KMS-11 (cell line): ENCODE measurements around the gene ABCB4.

Experiments used
- H2AFZ ChIP-seq: fragments of 200-600 bp; sonication (generic); 2 replicates; pipeline ENCODE4 v1.6.1; 2016; ENCODE audit warnings: antibody characterized with exemption, mixed run types, low read depth
- H3K27ac ChIP-seq: fragments of 200-600 bp; sonication (generic); 2 replicates; pipeline ENCODE4 v1.6.1; 2016; ENCODE audit warnings: mild to moderate bottlenecking, mixed run types
- H3K27me3 ChIP-seq: fragments of 200-600 bp; sonication (generic); 2 replicates; pipeline ENCODE4 v1.6.1; 2017; ENCODE audit warnings: mild to moderate bottlenecking, low read depth, mixed run types, moderate library complexity; ENCODE audit not compliant: insufficient read depth
- H3K36me3 ChIP-seq: fragments of 200-600 bp; sonication (generic); 2 replicates; pipeline ENCODE4 v1.6.1; 2017; ENCODE audit warnings: mild to moderate bottlenecking, mixed run types; ENCODE audit not compliant: insufficient read depth
- H3K4me1 ChIP-seq: fragments of 200-600 bp; sonication (generic); 2 replicates; pipeline ENCODE4 v1.6.1; 2016; ENCODE audit warnings: mild to moderate bottlenecking, low read depth, mixed run types; ENCODE audit not compliant: poor library complexity, severe bottlenecking
- H3K4me2 ChIP-seq: fragments of 200-600 bp; sonication (generic); 2 replicates; pipeline ENCODE4 v1.7.0; 2016; ENCODE audit warnings: mild to moderate bottlenecking, mixed run types
- H3K4me3 ChIP-seq: fragments of 200-600 bp; sonication (generic); IDR thresholded peaks from 2 replicates; pipeline ENCODE4 v1.6.1; 2017; ENCODE audit warnings: low read depth, low read length, mixed read lengths; ENCODE audit not compliant: insufficient read depth
- H3K79me2 ChIP-seq: fragments of 200-600 bp; sonication (generic); 2 replicates; pipeline ENCODE4 v1.6.1; 2016; ENCODE audit warnings: low read depth, mixed run types; ENCODE audit not compliant: insufficient read depth
- H3K9ac ChIP-seq: fragments of 200-600 bp; sonication (generic); 2 replicates; pipeline ENCODE4 v1.6.1; 2016; ENCODE audit warnings: mild to moderate bottlenecking, mixed run types
- H4K20me1 ChIP-seq: fragments of 200-600 bp; sonication (generic); 2 replicates; pipeline ENCODE4 v1.6.1; 2016; ENCODE audit warnings: mild to moderate bottlenecking, mixed run types; ENCODE audit not compliant: insufficient read depth
- TF ChIP-seq, protein P1 (sequence below): fragments of 200-600 bp; sonication (generic); conservative IDR thresholded peaks from 2 replicates; pipeline ENCODE4 v1.6.1; 2017; ENCODE audit warnings: low read depth, mild to moderate bottlenecking, antibody characterized with exemption, low read length, moderate library complexity, mixed read lengths

Gene ABCB4

DNA sequence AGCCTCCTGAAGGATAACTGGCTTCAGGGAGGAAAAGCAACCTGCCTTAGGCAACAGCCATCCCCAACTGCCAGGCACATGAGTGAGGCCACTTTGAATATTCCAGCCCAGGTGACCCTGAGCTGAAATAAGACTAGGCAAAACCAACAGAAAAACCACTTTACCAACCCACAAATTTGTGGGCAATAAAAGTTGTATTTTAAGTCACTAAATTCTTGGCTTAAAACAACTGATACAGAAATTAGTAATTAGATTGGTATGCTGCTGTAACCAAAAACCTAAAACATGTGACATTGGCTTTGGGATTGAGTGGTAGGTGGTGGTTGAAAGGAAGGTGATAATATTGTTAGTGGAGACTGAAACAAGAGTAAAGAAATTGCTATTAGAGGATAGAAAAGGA lies 39.9 kb downstream of the ABCB4 start:
- no peaks in the 10 kb centered on the region for H3K27me3 ChIP-seq
- H2AFZ ChIP-seq, result no peak overlapping the region
- no peak overlapping the region for H3K27ac ChIP-seq
- no peaks in the 10 kb centered on the region for H4K20me1 ChIP-seq
- H3K36me3 ChIP-seq, result no peaks in the 10 kb centered on the region
- H3K9ac ChIP-seq, result no peak overlapping the region
- no peak overlapping the region for H3K4me2 ChIP-seq
- peaks cover 14% of the 10 kb centered on the region for H3K4me1 ChIP-seq
- no peaks in the 10 kb centered on the region for H3K79me2 ChIP-seq
- TF ChIP-seq, protein P1, sequence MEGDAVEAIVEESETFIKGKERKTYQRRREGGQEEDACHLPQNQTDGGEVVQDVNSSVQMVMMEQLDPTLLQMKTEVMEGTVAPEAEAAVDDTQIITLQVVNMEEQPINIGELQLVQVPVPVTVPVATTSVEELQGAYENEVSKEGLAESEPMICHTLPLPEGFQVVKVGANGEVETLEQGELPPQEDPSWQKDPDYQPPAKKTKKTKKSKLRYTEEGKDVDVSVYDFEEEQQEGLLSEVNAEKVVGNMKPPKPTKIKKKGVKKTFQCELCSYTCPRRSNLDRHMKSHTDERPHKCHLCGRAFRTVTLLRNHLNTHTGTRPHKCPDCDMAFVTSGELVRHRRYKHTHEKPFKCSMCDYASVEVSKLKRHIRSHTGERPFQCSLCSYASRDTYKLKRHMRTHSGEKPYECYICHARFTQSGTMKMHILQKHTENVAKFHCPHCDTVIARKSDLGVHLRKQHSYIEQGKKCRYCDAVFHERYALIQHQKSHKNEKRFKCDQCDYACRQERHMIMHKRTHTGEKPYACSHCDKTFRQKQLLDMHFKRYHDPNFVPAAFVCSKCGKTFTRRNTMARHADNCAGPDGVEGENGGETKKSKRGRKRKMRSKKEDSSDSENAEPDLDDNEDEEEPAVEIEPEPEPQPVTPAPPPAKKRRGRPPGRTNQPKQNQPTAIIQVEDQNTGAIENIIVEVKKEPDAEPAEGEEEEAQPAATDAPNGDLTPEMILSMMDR, result no peak
- no peak overlapping the region for H3K4me3 ChIP-seq

DNA sequence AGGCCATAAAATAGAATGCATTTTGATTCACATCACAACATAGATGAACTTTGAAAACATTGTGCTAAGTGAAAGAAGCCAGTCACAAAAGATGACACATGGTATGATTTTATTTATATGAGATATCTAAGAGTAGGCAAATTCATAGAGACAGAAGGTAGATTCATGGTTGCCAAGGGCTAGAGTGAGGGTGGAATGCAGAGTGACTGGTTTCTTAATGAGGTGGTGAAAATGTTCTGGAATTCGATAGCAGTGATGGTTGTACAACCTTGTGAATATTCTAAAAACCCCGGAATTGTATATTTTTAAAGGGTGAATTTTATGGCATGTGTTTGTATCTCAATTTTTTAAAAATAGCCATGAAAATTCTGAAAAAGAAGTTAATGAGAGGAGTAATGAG lies 42.9 kb downstream of the ABCB4 start:
- H3K4me3 ChIP-seq, result no peak overlapping the region
- H3K4me2 ChIP-seq, result no peak overlapping the region
- no peaks in the 10 kb centered on the region for H3K27me3 ChIP-seq
- no peak overlapping the region for H3K9ac ChIP-seq
- no peak overlapping the region for H3K27ac ChIP-seq
- H3K36me3 ChIP-seq, result no peaks in the 10 kb centered on the region
- H4K20me1 ChIP-seq, result no peaks in the 10 kb centered on the region
- H3K79me2 ChIP-seq, result no peaks in the 10 kb centered on the region
- TF ChIP-seq, protein P1, result no peak
- no peak overlapping the region for H2AFZ ChIP-seq
- H3K4me1 ChIP-seq, result peaks cover 14% of the 10 kb centered on the region

DNA sequence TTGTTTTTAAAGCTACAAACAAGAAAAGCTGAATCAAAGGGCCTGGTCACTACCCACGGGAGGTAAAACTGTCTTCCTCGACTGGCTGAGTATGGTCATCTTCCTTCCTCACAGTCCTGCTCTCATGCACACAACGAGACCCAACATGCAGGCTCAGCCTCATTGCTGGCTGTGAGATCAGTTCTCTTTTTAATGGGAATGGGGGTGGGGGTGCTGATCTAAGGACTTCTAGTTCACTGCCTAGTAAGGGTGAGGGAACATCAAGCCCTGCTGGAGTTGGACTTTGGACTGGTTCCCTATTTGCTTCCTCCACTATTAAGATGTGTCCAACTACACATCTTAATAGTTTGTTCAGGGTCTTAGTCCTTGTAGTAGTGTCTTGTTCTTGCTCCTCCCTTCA lies 48.2 kb downstream of the ABCB4 start:
- H3K27ac ChIP-seq, result no peak overlapping the region
- H3K79me2 ChIP-seq, result no peaks in the 10 kb centered on the region
- no peaks in the 10 kb centered on the region for H3K36me3 ChIP-seq
- TF ChIP-seq, protein P1, result no peak
- H2AFZ ChIP-seq, result no peak overlapping the region
- H3K4me3 ChIP-seq, result no peak overlapping the region
- H3K4me1 ChIP-seq, result no peaks in the 10 kb centered on the region
- no peaks in the 10 kb centered on the region for H3K27me3 ChIP-seq
- no peaks in the 10 kb centered on the region for H4K20me1 ChIP-seq
- H3K4me2 ChIP-seq, result no peak overlapping the region
- H3K9ac ChIP-seq, result no peak overlapping the region

DNA sequence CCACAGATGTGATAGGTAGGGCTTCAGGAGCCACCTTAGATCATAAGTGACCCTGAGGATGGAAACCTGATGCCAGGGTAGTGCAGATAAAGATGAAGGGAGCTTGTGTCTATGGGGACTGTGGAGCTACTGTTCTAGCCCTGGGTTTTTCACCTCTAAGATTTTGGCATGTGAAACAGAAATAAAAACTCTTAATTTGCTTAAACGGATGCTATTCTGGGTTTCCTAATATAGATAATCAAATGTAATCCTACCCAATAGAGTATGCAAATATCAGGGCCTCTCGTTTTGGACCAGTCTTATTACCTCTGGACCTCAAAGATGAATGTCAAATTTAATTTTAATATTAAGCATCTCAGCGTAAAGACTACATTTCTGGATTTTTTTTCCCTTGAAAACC lies 49.3 kb downstream of the ABCB4 start:
- Histone ChIP-seq H3K27ac (no peak overlapping the region), H3K9ac (no peak overlapping the region), H3K36me3 (no peaks in the 10 kb centered on the region), H3K4me2 (no peak overlapping the region), H3K4me3 (no peak overlapping the region), H2AFZ (no peak overlapping the region), H3K4me1 (no peaks in the 10 kb centered on the region), H3K27me3 (no peaks in the 10 kb centered on the region), H3K79me2 (no peaks in the 10 kb centered on the region), H4K20me1 (no peaks in the 10 kb centered on the region)
- TF ChIP-seq, protein P1, result no peak
